Measurements from ENCODE around the gene ZMYM5. TPM values are rescaled to one million over a fixed set of nuclear protein-coding genes. Genes with fewer than 3 reads are reported as not detected.
"Not testable (repeated sequence)": the region's sequence is repeated elsewhere in the genome, so short reads cannot be mapped to it uniquely, and the experiment has no call there.

The ZMYM5 gene
- total RNA-seq: 10 to 100 TPM; 15.6 to 16.6 TPM

GRCh38 chr13:19863323-19864023 lies at the start of gene ZMYM5:
TSS of gene ZMYM5 (minus strand) at chr13:19863649. CDS start at chr13:19852180, 11,469 bp downstream.
- Mint-ChIP-seq H3K27me3 (no peaks in the 10 kb centered on the region), H3K36me3 (no peaks in the 10 kb centered on the region), H3K4me3 (peak within 1 kb of the TSS; percentile 96), H3K9me3 (no peaks in the 10 kb centered on the region), H3K4me1 (ENCODE audit: low read depth in 2 of 2) (peaks cover 26 to 28% of the 10 kb centered on the region in 2 donors), H3K27ac (peak within 1 kb of the TSS; percentile 94 to 98)
- ATAC-seq (peak; percentile 95 to 96), DNase-seq (ENCODE audit: low spot score) (peak; percentile 100)

- peaks cover 0 to 2% of the 10 kb centered on the region in 2 donors for H3K27me3 Mint-ChIP-seq
- no peak overlapping the region for H3K4me3 Mint-ChIP-seq
- H3K4me1 Mint-ChIP-seq (ENCODE audit: low read depth in 2 of 2): peaks cover 7% of the 10 kb centered on the region in 2 donors
- no peaks in the 10 kb centered on the region for H3K36me3 Mint-ChIP-seq
- ATAC-seq: peak; percentile 84 to 88
- no peak for DNase-seq (ENCODE audit: low spot score)
- no peaks in the 10 kb centered on the region for H3K9me3 Mint-ChIP-seq
- no peak overlapping the region for H3K27ac Mint-ChIP-seq
Measured at GRCh38 chr13:19910336-19911072, 47.1 kb upstream of the ZMYM5 start.

- no peak for DNase-seq (ENCODE audit: low spot score)
- Mint-ChIP-seq H3K36me3 (no peaks in the 10 kb centered on the region), H3K27ac (no peak overlapping the region), H3K27me3 (peaks cover 0 to 3% of the 10 kb centered on the region in 2 donors), H3K9me3 (no peaks in the 10 kb centered on the region), H3K4me1 (ENCODE audit: low read depth in 2 of 2) (peaks cover 7 to 8% of the 10 kb centered on the region in 2 donors), H3K4me3 (no peak overlapping the region)
- no peak for ATAC-seq
Measured at GRCh38 chr13:19908350-19908986, 45.0 kb upstream of the ZMYM5 start.

- not testable (repeated sequence) for H3K27me3 Mint-ChIP-seq; ATAC-seq; H3K9me3 Mint-ChIP-seq; DNase-seq (ENCODE audit: low spot score); H3K4me3 Mint-ChIP-seq; H3K27ac Mint-ChIP-seq; H3K4me1 Mint-ChIP-seq (ENCODE audit: low read depth in 2 of 2); H3K36me3 Mint-ChIP-seq
Measured at GRCh38 chr13:19905487-19906195, 42.2 kb upstream of the ZMYM5 start.

GRCh38 chr13:19890030-19890429 lies 26.6 kb upstream of the ZMYM5 start:
- no peaks in the 10 kb centered on the region for H3K27me3 Mint-ChIP-seq
- H3K4me3 Mint-ChIP-seq: no peak overlapping the region
- ATAC-seq: no peak
- H3K36me3 Mint-ChIP-seq: no peaks in the 10 kb centered on the region
- DNase-seq (ENCODE audit: low spot score): no peak
- no peaks in the 10 kb centered on the region for H3K9me3 Mint-ChIP-seq
- no peak overlapping the region for H3K27ac Mint-ChIP-seq
- H3K4me1 Mint-ChIP-seq (ENCODE audit: low read depth in 2 of 2): no peaks in the 10 kb centered on the region

- ATAC-seq: no peak
- no peaks in the 10 kb centered on the region for H3K36me3 Mint-ChIP-seq
- no peak overlapping the region for H3K27ac Mint-ChIP-seq
- no peaks in the 10 kb centered on the region for H3K9me3 Mint-ChIP-seq
- H3K4me3 Mint-ChIP-seq: no peak overlapping the region
- H3K27me3 Mint-ChIP-seq: no peaks in the 10 kb centered on the region
- H3K4me1 Mint-ChIP-seq (ENCODE audit: low read depth in 2 of 2): no peaks in the 10 kb centered on the region
- no peak for DNase-seq (ENCODE audit: low spot score)
Measured at GRCh38 chr13:19888799-19889198, 25.4 kb upstream of the ZMYM5 start.

- Mint-ChIP-seq H3K27me3 (peaks cover 0 to 7% of the 10 kb centered on the region in 2 donors), H3K4me3 (no peak overlapping the region), H3K27ac (no peak overlapping the region), H3K36me3 (no peaks in the 10 kb centered on the region), H3K9me3 (no peaks in the 10 kb centered on the region), H3K4me1 (ENCODE audit: low read depth in 2 of 2) (no peaks in the 10 kb centered on the region)
- ATAC-seq (no peak), DNase-seq (ENCODE audit: low spot score) (no peak)
Measured at GRCh38 chr13:19882231-19882630, 18.8 kb upstream of the ZMYM5 start.

GRCh38 chr13:19881641-19882040 lies 18.2 kb upstream of the ZMYM5 start:
- H3K4me1 Mint-ChIP-seq (ENCODE audit: low read depth in 2 of 2): no peaks in the 10 kb centered on the region
- H3K36me3 Mint-ChIP-seq: no peaks in the 10 kb centered on the region
- peaks cover 0 to 7% of the 10 kb centered on the region in 2 donors for H3K27me3 Mint-ChIP-seq
- ATAC-seq (no peak), DNase-seq (ENCODE audit: low spot score) (no peak)
- H3K9me3 Mint-ChIP-seq: no peaks in the 10 kb centered on the region
- no peak overlapping the region for H3K27ac Mint-ChIP-seq
- H3K4me3 Mint-ChIP-seq: no peak overlapping the region

- Mint-ChIP-seq H3K4me3 (peak overlapping the region; percentile 92), H3K27ac (peak overlapping the region; percentile 94 to 98), H3K9me3 (no peaks in the 10 kb centered on the region), H3K36me3 (no peaks in the 10 kb centered on the region), H3K27me3 (no peaks in the 10 kb centered on the region), H3K4me1 (ENCODE audit: low read depth in 2 of 2) (peaks cover 23 to 28% of the 10 kb centered on the region in 2 donors)
- peak in 1 of 2 donors; percentile 0 for ATAC-seq
- peak; percentile 82 for DNase-seq (ENCODE audit: low spot score)
Measured at GRCh38 chr13:19864746-19865309, 1.4 kb upstream of the ZMYM5 start.

- Mint-ChIP-seq H3K27ac (peak overlapping the region; percentile 94 to 98), H3K4me1 (ENCODE audit: low read depth in 2 of 2) (peaks cover 23 to 28% of the 10 kb centered on the region in 2 donors), H3K9me3 (no peaks in the 10 kb centered on the region), H3K36me3 (no peaks in the 10 kb centered on the region), H3K27me3 (no peaks in the 10 kb centered on the region), H3K4me3 (peak overlapping the region; percentile 92)
- ATAC-seq: peak; percentile 43 to 51
- peak; percentile 72 for DNase-seq (ENCODE audit: low spot score)
Measured at GRCh38 chr13:19864024-19864745, 736 bp upstream of the ZMYM5 start.

- peak overlapping the region; percentile 96 for H3K4me3 Mint-ChIP-seq
- no peaks in the 10 kb centered on the region for H3K36me3 Mint-ChIP-seq
- ATAC-seq: no peak
- no peaks in the 10 kb centered on the region for H3K27me3 Mint-ChIP-seq
- H3K4me1 Mint-ChIP-seq (ENCODE audit: low read depth in 2 of 2): peaks cover 21 to 26% of the 10 kb centered on the region in 2 donors
- DNase-seq (ENCODE audit: low spot score): peak; percentile 64
- no peaks in the 10 kb centered on the region for H3K9me3 Mint-ChIP-seq
- H3K27ac Mint-ChIP-seq: peak overlapping the region; percentile 94 to 98
Measured at GRCh38 chr13:19862481-19863313, 752 bp downstream of the ZMYM5 start.

GRCh38 chr13:19861762-19862161 lies 1.7 kb downstream of the ZMYM5 start:
- Mint-ChIP-seq H3K4me3 (peak overlapping the region; percentile 96), H3K27me3 (no peaks in the 10 kb centered on the region), H3K36me3 (peaks cover 5% of the 10 kb centered on the region), H3K4me1 (ENCODE audit: low read depth in 2 of 2) (peaks cover 27 to 32% of the 10 kb centered on the region in 2 donors), H3K9me3 (peaks cover 3% of the 10 kb centered on the region), H3K27ac (peak overlapping the region; percentile 94 to 98)
- ATAC-seq: no peak
- DNase-seq (ENCODE audit: low spot score): no peak

All from natural killer cell treated with Interleukin-12 subunit alpha and Interleukin-12 subunit beta and Interleukin-15 and Interleukin-18, amount 100 ng/mL, for 72 hours (primary cell).